ENCODE data around the gene QSOX2. TPM values are rescaled to one million over a fixed set of nuclear protein-coding genes. Genes with fewer than 3 reads are reported as not detected.

The QSOX2 gene
- total RNA-seq, 4 donors from 2014 or later, result 3.4 to 7.2 (median 5.2) TPM

DNA sequence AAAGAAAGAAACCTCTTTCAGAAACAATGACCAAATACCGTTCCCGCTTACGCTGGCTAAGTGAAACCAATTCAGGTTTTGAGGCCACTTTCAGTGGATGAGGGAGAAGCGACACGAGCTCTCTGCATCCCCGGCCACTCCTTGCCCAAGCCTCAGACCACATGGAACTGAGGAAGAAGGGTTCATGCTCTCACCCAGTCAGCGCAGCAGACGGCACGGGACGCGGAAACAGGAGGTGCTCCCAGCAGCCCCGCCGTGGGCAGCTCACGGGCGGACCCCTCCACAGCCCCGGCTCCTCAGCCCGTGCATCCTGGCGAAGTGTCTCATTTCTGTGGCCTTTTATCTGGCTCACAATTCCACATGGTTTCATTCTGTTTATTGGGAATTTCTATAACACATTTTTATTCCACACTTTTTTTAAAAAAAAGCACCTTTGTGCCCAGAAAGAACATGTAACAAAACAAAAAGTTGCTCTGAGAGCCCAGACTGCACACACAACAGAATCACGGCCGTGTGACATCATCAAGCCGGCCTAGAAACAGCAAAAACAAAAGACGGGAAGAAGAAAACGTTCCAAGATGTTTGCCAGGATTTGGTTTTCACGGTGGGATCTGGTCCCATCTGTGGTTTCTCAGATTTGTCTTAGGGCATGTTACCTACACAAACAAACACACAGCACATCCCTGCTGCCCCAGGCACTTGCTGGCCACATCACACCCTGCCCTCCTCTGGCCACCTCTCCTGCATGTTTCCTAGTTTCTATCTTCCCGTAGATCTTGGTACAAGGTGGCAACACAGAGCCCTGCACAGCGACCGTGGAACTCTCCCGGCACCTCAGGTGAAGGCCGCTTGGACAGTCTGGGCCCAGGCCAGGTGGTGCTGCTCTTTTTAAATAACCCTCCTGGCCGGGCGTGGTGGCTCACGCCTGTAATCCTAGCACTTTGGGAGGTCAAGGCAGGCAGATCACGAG lies 16.2 kb downstream of the QSOX2 start:
- 73 to 76% methylated on average over 13 to 26 of the region's 33 CpGs for WGBS, 2 donors (ENCODE audit: low coverage in 1 of 2)
- no peak for ATAC-seq
- no peak overlapping the region for H3K27ac ChIP-seq
- H3K36me3 ChIP-seq, result peaks cover 0 to 50% of the 10 kb centered on the region in 2 donors
- H3K4me3 ChIP-seq, result no peak overlapping the region
- H3K27me3 ChIP-seq, result no peaks in the 10 kb centered on the region
- H3K9me3 ChIP-seq, result no peaks in the 10 kb centered on the region
- no peaks in the 10 kb centered on the region for H3K4me1 ChIP-seq
- TF ChIP-seq POLR2A (IDR thresholded peaks at IDR 0.05), result no peak
- TF ChIP-seq POLR2AphosphoS5 (IDR thresholded peaks at IDR 0.05), result no peak
- TF ChIP-seq, protein P1, sequence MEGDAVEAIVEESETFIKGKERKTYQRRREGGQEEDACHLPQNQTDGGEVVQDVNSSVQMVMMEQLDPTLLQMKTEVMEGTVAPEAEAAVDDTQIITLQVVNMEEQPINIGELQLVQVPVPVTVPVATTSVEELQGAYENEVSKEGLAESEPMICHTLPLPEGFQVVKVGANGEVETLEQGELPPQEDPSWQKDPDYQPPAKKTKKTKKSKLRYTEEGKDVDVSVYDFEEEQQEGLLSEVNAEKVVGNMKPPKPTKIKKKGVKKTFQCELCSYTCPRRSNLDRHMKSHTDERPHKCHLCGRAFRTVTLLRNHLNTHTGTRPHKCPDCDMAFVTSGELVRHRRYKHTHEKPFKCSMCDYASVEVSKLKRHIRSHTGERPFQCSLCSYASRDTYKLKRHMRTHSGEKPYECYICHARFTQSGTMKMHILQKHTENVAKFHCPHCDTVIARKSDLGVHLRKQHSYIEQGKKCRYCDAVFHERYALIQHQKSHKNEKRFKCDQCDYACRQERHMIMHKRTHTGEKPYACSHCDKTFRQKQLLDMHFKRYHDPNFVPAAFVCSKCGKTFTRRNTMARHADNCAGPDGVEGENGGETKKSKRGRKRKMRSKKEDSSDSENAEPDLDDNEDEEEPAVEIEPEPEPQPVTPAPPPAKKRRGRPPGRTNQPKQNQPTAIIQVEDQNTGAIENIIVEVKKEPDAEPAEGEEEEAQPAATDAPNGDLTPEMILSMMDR (IDR thresholded peaks at IDR 0.05), result no peak
- TF ChIP-seq EP300 (IDR thresholded peaks at IDR 0.05), result no peak

DNA sequence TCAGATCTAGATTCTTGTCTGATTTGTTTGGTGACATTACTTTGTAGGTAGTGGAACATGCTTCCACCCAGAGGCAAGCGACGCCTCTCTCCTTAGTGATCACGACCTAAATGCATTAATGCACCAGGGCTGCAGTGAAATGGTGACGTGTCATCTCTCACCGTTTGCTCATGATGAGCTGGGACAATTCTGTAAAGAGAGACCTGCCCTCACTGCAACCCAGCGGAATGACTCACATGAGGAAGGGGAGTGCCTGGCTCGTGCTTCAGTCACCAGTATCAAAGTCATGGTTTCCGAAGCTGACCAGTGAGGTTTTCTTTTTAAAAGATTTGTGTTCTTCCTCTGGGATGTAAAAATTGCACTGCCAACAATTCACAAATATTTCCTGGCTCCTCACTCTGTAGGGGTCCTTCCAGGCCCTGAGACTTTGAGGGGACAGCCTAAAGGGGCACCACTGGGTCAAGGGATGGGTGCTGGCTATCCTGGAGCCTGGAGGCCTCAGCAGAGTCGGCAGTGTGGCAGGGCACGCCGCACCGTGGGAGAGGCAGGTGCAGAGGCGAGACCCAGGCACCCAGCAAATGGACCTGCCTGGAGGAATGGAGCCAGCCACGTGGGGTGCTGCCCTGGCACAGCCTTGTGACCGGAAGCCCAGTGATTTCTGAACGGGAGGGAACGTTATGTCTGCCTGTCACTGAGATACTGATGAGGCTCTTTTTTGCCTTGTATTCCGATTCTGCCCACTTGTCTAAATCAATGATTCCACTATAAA lies 17.3 kb downstream of the QSOX2 start:
- 65 to 100% methylated on average over 1 to 5 of the region's 18 CpGs for WGBS, 2 donors (ENCODE audit: low coverage in 1 of 2)
- TF ChIP-seq POLR2AphosphoS5 (IDR thresholded peaks at IDR 0.05) (no peak), POLR2A (IDR thresholded peaks at IDR 0.05) (no peak), EP300 (IDR thresholded peaks at IDR 0.05) (no peak)
- TF ChIP-seq, protein P1 (IDR thresholded peaks at IDR 0.05), result no peak
- Histone ChIP-seq H3K27me3 (no peaks in the 10 kb centered on the region), H3K4me3 (no peak overlapping the region), H3K4me1 (no peaks in the 10 kb centered on the region), H3K27ac (no peak overlapping the region), H3K36me3 (peaks cover 0 to 51% of the 10 kb centered on the region in 2 donors), H3K9me3 (no peaks in the 10 kb centered on the region)
- ATAC-seq, result no peak

DNA sequence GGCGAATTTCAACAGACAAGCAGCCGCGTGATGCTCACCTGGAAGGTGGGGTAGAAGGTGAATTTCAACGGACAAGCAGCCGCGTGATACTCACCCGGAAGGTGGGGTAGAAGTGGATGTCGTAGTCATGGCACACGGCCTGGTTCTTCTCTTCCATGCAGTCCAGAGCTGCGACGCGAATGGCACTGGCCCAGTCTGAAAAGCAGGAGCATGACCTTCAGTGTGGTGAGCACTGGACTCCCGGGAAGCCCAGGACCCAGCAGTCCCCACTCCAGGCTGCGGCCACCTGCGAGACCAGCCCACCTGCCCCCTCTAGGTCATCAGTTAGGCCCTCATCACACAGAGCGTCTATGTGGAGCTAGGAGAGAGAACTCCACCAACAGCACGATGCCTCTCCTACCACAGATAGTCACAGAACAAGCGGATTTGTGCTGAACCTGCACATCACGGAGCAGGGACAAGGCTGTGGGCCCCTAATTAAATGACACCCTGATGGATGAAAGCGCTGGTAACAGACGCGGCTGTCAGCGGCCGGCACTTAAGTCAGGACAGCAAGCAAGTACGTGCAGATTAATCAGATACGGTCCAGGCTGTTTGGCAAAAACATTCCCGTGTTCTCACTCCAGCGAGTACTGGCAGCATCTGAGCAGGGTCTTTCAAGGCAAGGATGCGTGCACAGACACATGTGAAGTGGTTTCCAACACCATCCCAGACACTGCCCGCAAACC lies 18.8 kb downstream of the QSOX2 start:
- Histone ChIP-seq H3K27me3 (no peaks in the 10 kb centered on the region), H3K9me3 (no peaks in the 10 kb centered on the region), H3K36me3 (peaks cover 0 to 64% of the 10 kb centered on the region in 2 donors), H3K4me1 (no peaks in the 10 kb centered on the region), H3K4me3 (no peak overlapping the region), H3K27ac (no peak overlapping the region)
- WGBS, 2 donors (ENCODE audit: low coverage in 1 of 2), result 85 to 87% methylated on average over 11 to 16 of the region's 30 CpGs
- no peak for ATAC-seq
- TF ChIP-seq, protein P1 (IDR thresholded peaks at IDR 0.05), result no peak
- TF ChIP-seq POLR2AphosphoS5 (IDR thresholded peaks at IDR 0.05) (no peak), POLR2A (IDR thresholded peaks at IDR 0.05) (no peak), EP300 (IDR thresholded peaks at IDR 0.05) (no peak)

DNA sequence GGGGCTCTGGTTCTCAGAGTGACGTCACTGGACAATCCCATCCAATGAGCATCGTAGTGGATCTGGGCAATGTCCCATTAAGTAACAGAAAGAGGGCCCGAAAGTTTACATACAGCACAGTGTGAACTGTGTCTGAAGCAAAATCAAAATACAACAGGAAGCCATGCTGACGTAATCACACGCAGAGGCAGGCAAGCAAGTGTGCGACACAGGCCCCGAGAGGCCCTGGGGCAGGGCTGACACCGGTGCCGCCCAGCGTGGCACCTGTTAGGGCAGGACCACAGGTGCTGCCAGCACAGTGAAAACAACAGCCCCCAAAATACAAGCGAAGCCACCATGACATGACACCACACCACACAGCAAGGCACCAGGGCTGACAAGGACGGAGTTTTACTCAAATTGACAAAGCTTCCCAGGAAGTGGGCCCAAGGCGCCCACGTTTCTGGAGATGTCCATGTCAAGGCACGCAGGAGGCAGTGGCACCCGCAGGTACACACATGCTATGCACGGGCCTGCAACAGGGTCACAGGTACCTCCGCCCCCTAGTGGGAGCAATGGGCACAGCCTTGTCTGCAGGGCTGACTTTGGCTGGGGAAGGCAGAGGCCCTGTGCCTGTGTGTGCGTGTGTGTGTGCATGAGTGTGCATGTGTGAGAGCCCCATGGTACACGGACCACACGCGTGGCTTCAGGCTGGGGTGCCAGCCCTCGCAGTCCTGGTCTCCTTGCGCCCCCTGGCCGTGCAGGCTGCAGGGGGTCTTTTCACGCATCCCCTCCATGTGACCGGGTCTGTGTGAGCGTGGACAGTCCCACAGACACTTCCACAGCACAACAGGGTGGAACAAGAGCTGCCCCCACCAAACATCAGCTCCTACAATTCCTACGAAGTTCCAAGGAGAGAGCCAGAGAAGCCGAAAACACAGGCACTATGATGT lies 19.6 kb downstream of the QSOX2 start:
- WGBS, 2 donors (ENCODE audit: low coverage in 1 of 2), result 84 to 100% methylated on average over 6 to 16 of the region's 30 CpGs
- no peak overlapping the region for H3K27ac ChIP-seq
- no peak for ATAC-seq
- no peak overlapping the region for H3K4me3 ChIP-seq
- H3K27me3 ChIP-seq, result no peaks in the 10 kb centered on the region
- no peaks in the 10 kb centered on the region for H3K4me1 ChIP-seq
- H3K9me3 ChIP-seq, result no peaks in the 10 kb centered on the region
- TF ChIP-seq POLR2AphosphoS5 (IDR thresholded peaks at IDR 0.05) (no peak), EP300 (IDR thresholded peaks at IDR 0.05) (no peak), POLR2A (IDR thresholded peaks at IDR 0.05) (no peak)
- TF ChIP-seq, protein P1 (IDR thresholded peaks at IDR 0.05), result peak in 3 of 4 experiments; percentile 55 to 74 (median 61)
- peaks cover 0 to 64% of the 10 kb centered on the region in 2 donors for H3K36me3 ChIP-seq
